Medulla oblongata (tissue), 1 donor: ENCODE results near the gene WHRN.

Source experiments
- DNase-seq: peaks from one replicate; pipeline ENCODE4 v3.0.0-alpha.2; 2015; ENCODE audit errors: extremely low spot score

Gene WHRN

DNA sequence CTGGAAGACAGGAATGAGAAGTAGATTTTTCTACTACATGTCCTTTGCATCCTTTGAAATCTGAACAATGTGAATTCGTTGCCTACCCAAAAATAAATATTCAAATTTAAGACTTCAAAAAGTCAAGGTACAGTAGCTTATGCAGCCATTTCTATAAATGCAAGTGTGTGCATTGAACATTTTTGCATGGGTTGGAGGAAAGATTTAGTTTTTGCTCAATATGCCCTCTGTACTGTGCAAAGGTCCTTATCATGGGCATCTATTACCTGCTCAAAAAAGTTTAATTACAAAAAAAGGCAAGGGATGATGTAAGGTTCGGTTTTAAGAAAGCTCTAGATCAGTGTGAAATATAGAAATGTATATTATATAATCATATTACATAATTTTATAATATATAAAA, 140.1 kb downstream of the WHRN start:
- no peak for DNase-seq

DNA sequence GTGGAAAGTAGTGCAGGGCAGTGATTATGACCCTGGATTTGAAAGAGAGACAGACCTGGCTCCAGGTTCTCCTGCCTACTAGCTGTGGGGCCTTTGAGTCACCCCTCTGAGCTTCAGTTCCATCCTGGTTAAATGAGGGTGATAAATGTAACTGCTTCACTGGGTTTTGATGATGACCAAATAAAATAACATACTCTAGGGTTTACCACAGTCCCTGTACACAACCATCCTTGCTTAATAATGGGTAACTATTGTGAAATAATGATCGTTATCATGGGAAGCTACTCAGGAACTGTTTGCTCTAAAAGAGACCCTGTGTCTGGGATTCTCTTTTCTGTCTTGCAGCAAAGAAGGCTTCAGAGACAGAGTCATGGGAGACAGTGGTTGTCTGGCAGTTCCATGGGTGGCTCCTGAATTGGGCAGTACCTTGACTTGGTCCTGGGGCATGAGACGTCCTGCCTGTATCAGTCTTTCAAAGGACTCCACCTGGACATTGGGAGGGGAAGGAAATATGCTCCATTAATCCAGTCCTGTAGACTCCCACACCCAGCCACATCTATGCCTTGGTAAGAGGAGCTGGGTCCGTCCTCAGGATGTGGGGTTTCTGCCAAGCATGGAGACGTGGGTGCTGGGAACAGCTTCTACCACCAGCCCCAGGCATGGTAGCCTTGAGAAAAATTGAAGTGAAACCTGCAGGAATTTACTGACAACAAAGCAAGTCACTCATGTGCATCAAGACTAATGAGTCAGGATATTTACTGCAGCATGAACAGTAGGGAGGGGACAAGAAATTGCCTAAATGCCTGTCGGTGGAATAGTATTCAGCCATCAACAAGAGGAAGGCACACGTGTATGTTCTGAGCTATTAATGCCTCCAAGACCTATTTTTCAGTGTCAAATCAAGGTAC, 140.9 kb downstream of the WHRN start:
- peak; percentile 28 for DNase-seq

DNA sequence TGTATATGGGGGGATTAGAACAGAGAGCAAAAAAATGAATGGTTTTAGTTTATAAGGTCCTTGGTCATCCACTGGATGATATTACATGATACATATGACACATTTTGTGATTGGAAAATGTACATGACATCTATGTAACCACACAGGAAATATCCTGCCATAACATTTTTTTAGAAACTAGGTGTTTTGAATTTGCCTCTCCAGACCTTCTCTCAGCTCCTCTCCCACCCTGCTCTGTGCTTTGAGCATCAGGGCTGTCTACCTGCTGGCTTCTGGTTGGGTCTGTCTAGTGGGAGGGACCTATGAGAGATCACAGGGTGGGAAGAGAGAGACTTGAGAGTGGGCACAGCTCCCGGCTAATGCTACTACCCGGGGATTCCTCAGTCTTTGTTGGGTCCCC, 141.8 kb downstream of the WHRN start:
- DNase-seq: no peak

DNA sequence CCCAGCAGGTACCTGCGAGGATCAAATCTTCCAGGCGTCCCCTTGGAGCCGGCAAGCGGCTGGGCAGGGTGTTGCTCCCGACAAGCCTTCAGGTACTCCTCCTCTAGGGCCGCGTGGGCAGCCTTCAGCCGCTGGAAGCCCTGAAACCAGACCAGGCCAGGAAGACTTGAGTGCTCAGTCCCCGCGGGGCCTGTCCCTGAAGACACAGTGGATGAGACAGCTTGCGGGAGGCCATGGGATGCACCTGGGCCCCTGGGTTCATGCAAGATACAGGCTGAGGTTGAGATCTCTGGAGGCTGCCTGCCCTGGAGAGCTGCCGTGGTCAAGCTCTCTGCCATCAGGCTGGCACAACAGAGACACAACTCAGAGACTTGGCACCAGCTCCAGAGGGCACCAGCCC, 142.9 kb downstream of the WHRN start:
- no peak for DNase-seq

DNA sequence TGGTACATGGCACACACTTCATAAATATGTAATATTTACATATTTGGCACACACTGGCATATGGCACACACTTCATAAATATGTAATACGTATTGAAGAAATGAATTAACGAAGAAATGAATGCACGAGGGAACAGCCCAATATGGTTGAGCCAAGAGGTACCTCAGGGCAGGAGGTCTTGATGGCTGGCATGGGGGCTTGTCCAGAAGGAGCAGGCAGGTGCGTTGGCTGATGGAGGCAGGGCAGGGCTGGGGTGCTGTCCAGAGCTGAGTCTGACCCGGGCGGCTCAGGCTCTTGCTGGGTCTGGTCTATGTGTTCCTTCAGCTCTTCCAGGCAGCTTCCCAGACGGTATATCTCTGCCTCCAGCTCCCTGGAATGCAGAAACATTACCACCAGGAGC, 143.7 kb downstream of the WHRN start:
- no peak for DNase-seq

DNA sequence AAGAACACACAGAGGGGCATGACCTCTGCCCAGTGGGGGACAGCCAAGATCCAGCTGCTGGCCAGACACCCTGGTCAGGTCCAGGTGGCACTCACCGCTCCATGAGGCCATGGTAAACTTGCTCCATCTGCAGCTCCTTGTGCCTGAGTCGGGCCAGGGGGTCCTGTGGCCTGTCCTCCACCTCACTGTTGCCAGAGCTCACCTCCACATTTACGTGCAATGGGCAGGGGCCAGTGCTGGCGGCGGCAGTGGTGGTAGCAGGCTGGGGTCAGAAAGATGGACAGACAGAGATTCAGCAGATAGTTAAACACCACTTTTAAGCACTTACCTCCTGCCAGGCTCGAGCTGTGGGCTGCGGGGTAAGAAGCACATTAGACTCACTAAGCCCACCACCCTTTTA, 145.5 kb downstream of the WHRN start:
- DNase-seq: no peak

DNA sequence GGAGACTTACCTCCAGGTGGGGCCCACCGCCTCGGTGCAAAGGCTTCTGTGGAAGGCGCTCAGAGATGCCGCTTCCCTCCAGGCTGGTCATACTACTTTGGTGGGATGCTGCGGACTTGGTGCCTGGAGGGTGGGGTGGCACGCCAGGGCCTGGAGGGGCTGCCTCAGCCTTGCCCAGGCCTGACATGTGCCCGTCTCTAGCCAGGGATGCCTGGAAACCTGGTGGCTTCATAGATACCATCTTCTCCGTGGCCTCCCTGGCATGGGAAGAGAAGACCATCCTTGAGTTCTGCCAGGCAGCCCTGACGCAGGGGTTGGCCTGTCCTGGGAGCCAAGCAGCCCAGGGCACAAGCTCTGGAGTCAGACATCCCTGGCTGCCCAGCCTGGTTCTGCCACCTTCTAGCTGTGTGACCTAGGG, 147.4 kb downstream of the WHRN start:
- no peak for DNase-seq

DNA sequence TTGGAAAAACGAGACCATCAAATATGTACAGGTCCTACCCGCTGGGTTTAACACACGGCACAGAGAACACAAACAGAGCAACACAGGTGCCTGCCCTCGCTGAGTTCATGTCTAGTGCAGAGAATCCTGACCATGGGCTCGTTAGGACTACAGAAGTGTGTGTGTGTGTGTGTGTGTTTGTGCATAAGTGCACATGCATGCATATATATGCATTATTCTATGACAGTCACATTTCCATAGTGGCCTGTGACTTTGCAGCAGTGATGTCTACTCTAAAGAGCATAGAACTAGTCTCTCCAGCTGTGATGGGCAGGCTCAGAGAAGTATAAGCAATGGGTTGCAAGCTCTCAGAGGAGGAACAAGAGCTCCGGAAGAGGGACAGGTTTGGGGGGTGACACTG, 147.9 kb downstream of the WHRN start:
- DNase-seq: no peak

DNA sequence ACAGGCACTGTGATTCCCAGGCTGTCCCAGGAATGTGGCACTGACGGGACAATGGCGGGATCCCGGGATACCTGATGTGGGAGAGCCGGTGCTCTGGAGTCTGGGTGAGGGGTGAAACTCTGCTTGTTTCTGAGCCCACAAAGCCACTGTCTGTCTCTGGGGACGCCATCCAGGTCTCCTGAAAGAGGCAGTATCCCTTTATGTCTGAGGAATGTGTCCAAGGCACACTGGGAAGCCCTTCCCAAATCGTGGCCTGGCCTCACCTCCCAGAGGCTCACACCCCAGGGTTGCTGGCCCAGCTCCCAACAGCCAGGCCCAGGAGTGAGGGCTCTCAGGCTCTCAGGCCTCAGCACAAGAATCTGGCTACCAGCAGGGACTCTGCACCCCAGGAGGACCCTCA, 148.5 kb downstream of the WHRN start:
- DNase-seq: no peak

DNA sequence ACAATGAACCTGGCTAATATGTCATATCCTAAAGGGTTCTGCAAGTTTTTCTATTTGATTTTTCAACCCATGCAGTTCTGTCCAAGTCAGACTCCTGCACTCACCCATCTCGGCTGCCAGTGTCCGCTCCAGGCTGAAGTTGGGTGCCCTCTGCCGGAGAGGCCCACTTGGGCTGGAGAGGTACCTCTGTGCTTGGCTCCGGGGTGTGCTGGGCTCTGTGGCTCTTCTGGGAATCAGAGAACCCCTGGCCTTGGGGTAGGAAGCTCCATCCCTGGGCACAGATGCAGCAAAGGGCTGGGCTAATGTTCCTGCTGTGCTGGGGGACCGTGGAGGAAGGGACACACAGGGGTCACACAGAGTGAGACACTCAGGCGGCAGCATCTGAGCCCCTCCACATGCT, 149.5 kb downstream of the WHRN start:
- DNase-seq: no peak
